ENCODE data around the gene PPRC1. TPM values are rescaled to one million over a fixed set of nuclear protein-coding genes. Genes with fewer than 3 reads are reported as not detected.

Gene PPRC1
- total RNA-seq, 2 donors from 2014 or later, result 34.5 to 71.3 TPM

GRCh38 chr10:102113956-102114857 lies 18.6 kb upstream of the PPRC1 start:
- Mint-ChIP-seq H3K27ac (peak overlapping the region; percentile 90), H3K4me3 (peak overlapping the region; percentile 93), H3K9me3 (no peaks in the 10 kb centered on the region), H3K4me1 (peaks cover 33% of the 10 kb centered on the region), H3K36me3 (ENCODE audit: low read depth) (peaks cover 45% of the 10 kb centered on the region), H3K27me3 (no peaks in the 10 kb centered on the region)
- ATAC-seq (replicated peaks), result peak; percentile 1

- Mint-ChIP-seq H3K27me3 (no peaks in the 10 kb centered on the region), H3K27ac (peak overlapping the region; percentile 87), H3K36me3 (ENCODE audit: low read depth) (peaks cover 37% of the 10 kb centered on the region), H3K4me3 (peak overlapping the region; percentile 93), H3K4me1 (peaks cover 33% of the 10 kb centered on the region), H3K9me3 (no peaks in the 10 kb centered on the region)
- peak; percentile 76 for ATAC-seq (replicated peaks)
Observed at GRCh38 chr10:102114861-102115618, 17.8 kb upstream of the PPRC1 start.

- peaks cover 33% of the 10 kb centered on the region for H3K4me1 Mint-ChIP-seq
- no peak for ATAC-seq (replicated peaks)
- peak overlapping the region; percentile 93 for H3K4me3 Mint-ChIP-seq
- peaks cover 30% of the 10 kb centered on the region for H3K36me3 Mint-ChIP-seq (ENCODE audit: low read depth)
- H3K27ac Mint-ChIP-seq, result peak overlapping the region; percentile 87
- no peaks in the 10 kb centered on the region for H3K27me3 Mint-ChIP-seq
- H3K9me3 Mint-ChIP-seq, result no peaks in the 10 kb centered on the region
Observed at GRCh38 chr10:102115775-102116174, 17.1 kb upstream of the PPRC1 start.

GRCh38 chr10:102116656-102117055 lies 16.2 kb upstream of the PPRC1 start:
- Mint-ChIP-seq H3K4me1 (peaks cover 33% of the 10 kb centered on the region), H3K36me3 (ENCODE audit: low read depth) (peaks cover 21% of the 10 kb centered on the region), H3K9me3 (no peaks in the 10 kb centered on the region), H3K27ac (peak overlapping the region; percentile 87), H3K27me3 (no peaks in the 10 kb centered on the region), H3K4me3 (peak overlapping the region; percentile 93)
- ATAC-seq (replicated peaks), result no peak

- Mint-ChIP-seq H3K9me3 (no peaks in the 10 kb centered on the region), H3K27me3 (no peaks in the 10 kb centered on the region), H3K27ac (peak overlapping the region; percentile 87), H3K4me3 (peak overlapping the region; percentile 93), H3K4me1 (peaks cover 33% of the 10 kb centered on the region), H3K36me3 (ENCODE audit: low read depth) (peaks cover 14% of the 10 kb centered on the region)
- ATAC-seq (replicated peaks), result peak; percentile 43
Observed at GRCh38 chr10:102117391-102118159, 15.3 kb upstream of the PPRC1 start.

- Mint-ChIP-seq H3K27ac (peak overlapping the region; percentile 87), H3K4me3 (peak overlapping the region; percentile 93), H3K36me3 (ENCODE audit: low read depth) (peaks cover 2% of the 10 kb centered on the region), H3K4me1 (peaks cover 29% of the 10 kb centered on the region), H3K27me3 (no peaks in the 10 kb centered on the region), H3K9me3 (no peaks in the 10 kb centered on the region)
- ATAC-seq (replicated peaks), result no peak
Observed at GRCh38 chr10:102118867-102119266, 14.0 kb upstream of the PPRC1 start.

- H3K27ac Mint-ChIP-seq, result peak overlapping the region; percentile 87
- H3K36me3 Mint-ChIP-seq (ENCODE audit: low read depth), result no peaks in the 10 kb centered on the region
- H3K9me3 Mint-ChIP-seq, result no peaks in the 10 kb centered on the region
- H3K4me3 Mint-ChIP-seq, result peak overlapping the region; percentile 93
- no peaks in the 10 kb centered on the region for H3K27me3 Mint-ChIP-seq
- peaks cover 29% of the 10 kb centered on the region for H3K4me1 Mint-ChIP-seq
- ATAC-seq (replicated peaks), result peak; percentile 20
Observed at GRCh38 chr10:102119417-102120141, 13.3 kb upstream of the PPRC1 start.

GRCh38 chr10:102120142-102120990 lies 12.5 kb upstream of the PPRC1 start, which contains the start of gene LDB1:
TSS of gene LDB1 (minus strand) at chr10:102120368. CDS start at chr10:102120110, 258 bp downstream.
- peaks cover 29% of the 10 kb centered on the region for H3K4me1 Mint-ChIP-seq
- no peaks in the 10 kb centered on the region for H3K36me3 Mint-ChIP-seq (ENCODE audit: low read depth)
- peak within 1 kb of the TSS; percentile 87 for H3K27ac Mint-ChIP-seq
- peak within 1 kb of the TSS; percentile 93 for H3K4me3 Mint-ChIP-seq
- ATAC-seq (replicated peaks), result peak; percentile 58
- H3K9me3 Mint-ChIP-seq, result no peaks in the 10 kb centered on the region
- H3K27me3 Mint-ChIP-seq, result no peaks in the 10 kb centered on the region

GRCh38 chr10:102120991-102121738 lies 11.7 kb upstream of the PPRC1 start:
- Mint-ChIP-seq H3K4me3 (peak overlapping the region; percentile 93), H3K9me3 (no peaks in the 10 kb centered on the region), H3K27ac (peak overlapping the region; percentile 78), H3K36me3 (ENCODE audit: low read depth) (no peaks in the 10 kb centered on the region), H3K4me1 (peaks cover 22% of the 10 kb centered on the region), H3K27me3 (no peaks in the 10 kb centered on the region)
- ATAC-seq (replicated peaks), result no peak

- Mint-ChIP-seq H3K4me3 (peak overlapping the region; percentile 93), H3K27ac (peak overlapping the region; percentile 78), H3K9me3 (no peaks in the 10 kb centered on the region), H3K27me3 (no peaks in the 10 kb centered on the region), H3K36me3 (ENCODE audit: low read depth) (no peaks in the 10 kb centered on the region), H3K4me1 (peaks cover 16% of the 10 kb centered on the region)
- no peak for ATAC-seq (replicated peaks)
Observed at GRCh38 chr10:102121739-102122372, 11.0 kb upstream of the PPRC1 start.

GRCh38 chr10:102122450-102122849 lies 10.4 kb upstream of the PPRC1 start:
- ATAC-seq (replicated peaks), result no peak
- no peak overlapping the region for H3K4me3 Mint-ChIP-seq
- H3K27ac Mint-ChIP-seq, result no peak overlapping the region

GRCh38 chr10:102123223-102123622 lies 9.6 kb upstream of the PPRC1 start:
- H3K9me3 Mint-ChIP-seq, result no peaks in the 10 kb centered on the region
- ATAC-seq (replicated peaks), result no peak
- peaks cover 8% of the 10 kb centered on the region for H3K4me1 Mint-ChIP-seq
- H3K36me3 Mint-ChIP-seq (ENCODE audit: low read depth), result no peaks in the 10 kb centered on the region
- H3K4me3 Mint-ChIP-seq, result no peak overlapping the region
- H3K27me3 Mint-ChIP-seq, result no peaks in the 10 kb centered on the region
- H3K27ac Mint-ChIP-seq, result no peak overlapping the region

More at GRCh38 chr10:102122450-102122849, 10.4 kb upstream of the PPRC1 start:
- no peaks in the 10 kb centered on the region for H3K9me3 Mint-ChIP-seq
- no peaks in the 10 kb centered on the region for H3K36me3 Mint-ChIP-seq (ENCODE audit: low read depth)
- peaks cover 16% of the 10 kb centered on the region for H3K4me1 Mint-ChIP-seq
- no peaks in the 10 kb centered on the region for H3K27me3 Mint-ChIP-seq

All from activated T-helper 17 cell treated with anti-CD3 and anti-CD28 coated beads, Interleukin-2, amount 50 U/mL, for 72 hours (primary cell).